ENCODE data around the gene FBLN1. TPM values are rescaled to one million over a fixed set of nuclear protein-coding genes. Genes with fewer than 3 reads are reported as not detected.
A peak's percentile ranks its signal among the peaks of the same experiment; 100 is the strongest.

The FBLN1 gene
- total RNA-seq, 1 donor from 2014 or later: 18.2 TPM

GRCh38 chr22:45503050-45503815, 550 bp downstream of the FBLN1 start:
- no peak for DNase-seq (ENCODE audit: low read depth)
- no peak for TF ChIP-seq CTCF (IDR thresholded peaks at IDR 0.05; ENCODE audit: insufficient read depth, low read length, severe bottlenecking)
- Histone ChIP-seq H3K27me3 (ENCODE audit: control insufficient read depth, insufficient read depth, low read length) (no peaks in the 10 kb centered on the region), H3K36me3 (ENCODE audit: control insufficient read depth, insufficient read depth, low read length) (no peaks in the 10 kb centered on the region), H3K4me3 (ENCODE audit: low read depth, low read length) (peak overlapping the region; percentile 53)
- FAIRE-seq: no peak

GRCh38 chr22:45503816-45504372, 1.2 kb downstream of the FBLN1 start:
- H3K27me3 ChIP-seq (ENCODE audit: control insufficient read depth, insufficient read depth, low read length): no peaks in the 10 kb centered on the region
- H3K4me3 ChIP-seq (ENCODE audit: low read depth, low read length): peak overlapping the region; percentile 53
- FAIRE-seq: no peak
- no peak for TF ChIP-seq CTCF (IDR thresholded peaks at IDR 0.05; ENCODE audit: insufficient read depth, low read length, severe bottlenecking)
- H3K36me3 ChIP-seq (ENCODE audit: control insufficient read depth, insufficient read depth, low read length): no peaks in the 10 kb centered on the region
- no peak for DNase-seq (ENCODE audit: low read depth)

- TF ChIP-seq CTCF (IDR thresholded peaks at IDR 0.05; ENCODE audit: insufficient read depth, low read length, severe bottlenecking): no peak
- Histone ChIP-seq H3K27me3 (ENCODE audit: control insufficient read depth, insufficient read depth, low read length) (no peaks in the 10 kb centered on the region), H3K4me3 (ENCODE audit: low read depth, low read length) (peak overlapping the region; percentile 53), H3K36me3 (ENCODE audit: control insufficient read depth, insufficient read depth, low read length) (no peaks in the 10 kb centered on the region)
- FAIRE-seq (no peak), DNase-seq (ENCODE audit: low read depth) (peak; percentile 41)
These were observed 2.0 kb downstream of the FBLN1 start for GRCh38 chr22:45504373-45505341.

GRCh38 chr22:45505991-45506747, 3.5 kb downstream of the FBLN1 start:
- no peak for FAIRE-seq
- Histone ChIP-seq H3K36me3 (ENCODE audit: control insufficient read depth, insufficient read depth, low read length) (no peaks in the 10 kb centered on the region), H3K27me3 (ENCODE audit: control insufficient read depth, insufficient read depth, low read length) (no peaks in the 10 kb centered on the region), H3K4me3 (ENCODE audit: low read depth, low read length) (no peak overlapping the region)
- no peak for DNase-seq (ENCODE audit: low read depth)
- TF ChIP-seq CTCF (IDR thresholded peaks at IDR 0.05; ENCODE audit: insufficient read depth, low read length, severe bottlenecking): no peak

GRCh38 chr22:45506816-45507360, 4.2 kb downstream of the FBLN1 start:
- Histone ChIP-seq H3K36me3 (ENCODE audit: control insufficient read depth, insufficient read depth, low read length) (no peaks in the 10 kb centered on the region), H3K4me3 (ENCODE audit: low read depth, low read length) (no peak overlapping the region), H3K27me3 (ENCODE audit: control insufficient read depth, insufficient read depth, low read length) (no peaks in the 10 kb centered on the region)
- TF ChIP-seq CTCF (IDR thresholded peaks at IDR 0.05; ENCODE audit: insufficient read depth, low read length, severe bottlenecking): no peak
- FAIRE-seq (no peak), DNase-seq (ENCODE audit: low read depth) (no peak)
